ENCODE measurements around the gene C19orf25.

GRCh38 chr19:1445932-1446712, 32.9 kb downstream of the C19orf25 start:
- TF ChIP-seq CTCF (IDR thresholded peaks at IDR 0.05) (no peak), POLR2A (IDR thresholded peaks at IDR 0.05) (no peak)

All from Peyer's patch (tissue), 4 donors.